GM18511 (cell line): ENCODE measurements around the gene CERS6.
A peak's percentile ranks its signal among the peaks of the same experiment; 100 is the strongest.

ENCODE experiments used
- ATAC-seq: cut with Tn5 transposase; IDR thresholded peaks from one replicate; pipeline ENCODE4 v1.9.1; 2021; ENCODE audit warnings: mild to moderate bottlenecking, moderate library complexity; ENCODE audit not compliant: unreplicated experiment

Gene CERS6

DNA sequence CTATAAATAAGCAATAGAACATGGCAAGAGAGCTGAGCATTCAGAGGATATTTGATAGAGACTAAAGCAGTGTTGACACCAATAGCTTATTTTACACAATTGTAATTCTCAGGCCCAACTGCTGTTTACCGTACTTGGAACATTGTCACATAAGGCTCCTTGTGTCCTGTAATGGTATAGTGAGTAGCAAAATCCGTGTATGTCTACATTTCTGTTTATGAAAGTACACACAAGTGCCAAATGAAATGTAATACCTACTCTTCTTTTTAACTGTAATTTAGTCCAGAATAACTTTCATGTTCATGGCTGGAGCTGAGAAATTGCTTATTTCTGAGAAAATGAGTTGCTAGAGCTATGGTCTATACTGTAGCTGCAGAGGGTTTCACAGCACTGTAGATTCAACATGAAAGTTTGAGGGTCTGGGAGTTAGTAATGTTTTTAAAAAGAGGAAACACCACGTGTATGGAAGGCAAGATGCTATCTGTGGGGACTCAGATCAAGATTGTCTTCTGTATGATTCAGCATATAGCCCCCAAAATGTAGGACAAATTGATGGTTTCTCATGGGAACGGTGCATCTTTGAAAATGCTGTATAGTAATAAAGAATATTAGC lies 236.2 kb downstream of the CERS6 start:
- no peak for ATAC-seq

DNA sequence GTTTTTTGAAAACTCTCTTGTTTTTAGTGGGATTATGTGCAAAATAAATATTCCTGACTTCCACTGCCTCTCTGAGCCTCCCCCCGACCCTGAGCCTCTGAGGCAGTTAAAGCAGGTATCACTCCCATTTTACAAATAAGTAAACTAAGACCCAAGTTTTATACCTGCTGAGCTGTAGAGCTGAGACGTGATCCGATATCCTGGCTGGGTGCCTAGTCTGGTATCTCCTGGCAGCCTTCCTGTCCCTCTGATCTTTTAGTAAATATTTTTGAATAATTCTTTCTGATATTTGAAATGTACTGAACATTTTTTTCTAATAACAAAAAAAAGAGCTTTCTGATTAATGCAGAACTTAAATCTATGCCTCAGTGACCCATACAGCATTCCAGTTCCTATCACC lies 238.1 kb downstream of the CERS6 start:
- no peak for ATAC-seq

GRCh38 chr2:168694866-168695265 lies 238.8 kb downstream of the CERS6 start:
- ATAC-seq = no peak

DNA sequence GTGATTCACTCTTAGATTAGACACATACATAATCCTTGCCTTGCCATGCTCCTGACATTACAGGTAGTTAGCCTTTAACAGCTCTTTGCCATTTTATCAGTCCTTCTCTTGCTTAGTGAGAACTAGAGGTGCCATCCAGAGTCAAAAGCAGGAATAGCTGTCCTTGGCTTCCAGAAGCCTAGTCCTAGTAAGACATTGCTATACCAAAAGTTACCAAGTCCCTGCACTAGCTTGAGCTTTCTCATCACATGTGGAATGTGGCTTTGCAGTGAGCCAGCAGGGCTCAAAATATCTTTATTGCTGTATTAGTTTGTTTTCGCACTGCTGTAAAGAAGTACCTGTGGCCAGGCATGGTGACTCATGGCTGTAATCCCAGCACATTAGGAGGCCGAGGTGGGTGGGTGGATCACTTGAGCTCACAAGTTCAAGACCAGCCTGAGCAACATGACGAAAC lies 241.6 kb downstream of the CERS6 start:
- no peak for ATAC-seq

DNA sequence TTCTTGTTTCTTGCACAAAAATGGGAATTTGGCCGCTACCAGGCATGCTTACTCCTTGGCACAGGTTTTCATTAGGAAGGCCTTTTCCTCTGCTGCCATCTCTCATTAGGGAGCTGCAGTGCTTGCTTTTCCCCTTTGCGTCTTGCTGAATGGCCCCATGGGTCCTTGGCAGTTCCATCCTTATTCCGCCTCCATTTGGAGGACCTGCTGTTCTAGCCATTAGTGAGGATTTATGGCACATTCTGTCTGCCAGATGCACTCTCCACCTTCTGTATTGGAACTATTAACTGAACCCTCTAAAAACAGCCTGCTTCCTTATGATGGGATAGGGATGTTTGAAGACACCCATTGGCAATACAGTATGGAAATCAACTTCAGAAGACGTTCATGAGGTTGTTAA lies 242.9 kb downstream of the CERS6 start:
- ATAC-seq = no peak

DNA sequence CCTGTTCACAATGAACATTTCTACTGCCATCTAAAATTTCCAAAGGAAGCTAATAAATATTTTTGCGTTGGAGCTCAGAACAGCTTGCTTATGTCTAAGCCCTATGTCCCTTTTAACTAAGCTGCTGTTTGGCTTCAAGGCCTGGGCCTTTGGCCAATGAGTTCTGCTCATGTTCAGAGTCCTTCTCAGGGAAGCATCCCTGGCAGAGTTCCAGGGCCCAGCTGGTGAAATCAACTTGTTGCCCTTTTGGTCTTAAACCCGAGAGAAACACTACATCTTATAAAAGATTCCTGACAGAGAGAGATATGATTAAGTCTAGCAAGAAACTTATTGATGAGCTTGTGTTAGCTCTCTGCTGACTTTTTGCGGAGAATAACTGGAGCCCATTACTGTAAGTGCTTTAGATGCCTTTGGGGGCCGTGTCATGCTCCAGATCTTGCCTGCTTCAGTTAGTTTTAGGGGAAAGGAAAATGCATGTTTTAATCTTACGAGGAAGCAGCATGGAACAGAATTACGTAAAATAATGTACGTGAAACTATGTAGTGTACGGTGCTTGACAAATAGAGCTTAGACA lies 243.9 kb downstream of the CERS6 start:
- ATAC-seq = no peak

- no peak for ATAC-seq
These were observed 244.7 kb downstream of the CERS6 start for GRCh38 chr2:168700615-168701245.

- ATAC-seq = no peak
These were observed 246.5 kb downstream of the CERS6 start for GRCh38 chr2:168702579-168702978.

DNA sequence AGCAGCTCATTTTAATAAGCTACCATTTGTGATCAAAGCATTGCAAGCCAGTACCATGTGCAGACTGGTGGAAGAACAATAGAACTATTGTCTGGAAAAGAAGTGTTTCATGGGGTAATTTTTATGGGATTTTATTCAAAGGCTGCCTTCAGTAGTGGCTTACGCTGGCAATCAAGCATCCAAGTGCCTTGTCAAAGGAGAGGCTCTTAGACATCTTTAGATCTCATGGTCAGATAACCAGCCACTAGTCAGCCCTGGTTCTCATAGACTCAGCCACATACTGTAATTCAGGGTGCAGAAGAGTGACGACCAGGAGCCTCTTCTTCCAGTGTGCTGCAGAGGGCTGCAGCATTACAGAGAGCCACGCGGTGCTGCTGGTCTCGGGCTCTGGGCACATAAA lies 247.9 kb downstream of the CERS6 start:
- no peak for ATAC-seq

DNA sequence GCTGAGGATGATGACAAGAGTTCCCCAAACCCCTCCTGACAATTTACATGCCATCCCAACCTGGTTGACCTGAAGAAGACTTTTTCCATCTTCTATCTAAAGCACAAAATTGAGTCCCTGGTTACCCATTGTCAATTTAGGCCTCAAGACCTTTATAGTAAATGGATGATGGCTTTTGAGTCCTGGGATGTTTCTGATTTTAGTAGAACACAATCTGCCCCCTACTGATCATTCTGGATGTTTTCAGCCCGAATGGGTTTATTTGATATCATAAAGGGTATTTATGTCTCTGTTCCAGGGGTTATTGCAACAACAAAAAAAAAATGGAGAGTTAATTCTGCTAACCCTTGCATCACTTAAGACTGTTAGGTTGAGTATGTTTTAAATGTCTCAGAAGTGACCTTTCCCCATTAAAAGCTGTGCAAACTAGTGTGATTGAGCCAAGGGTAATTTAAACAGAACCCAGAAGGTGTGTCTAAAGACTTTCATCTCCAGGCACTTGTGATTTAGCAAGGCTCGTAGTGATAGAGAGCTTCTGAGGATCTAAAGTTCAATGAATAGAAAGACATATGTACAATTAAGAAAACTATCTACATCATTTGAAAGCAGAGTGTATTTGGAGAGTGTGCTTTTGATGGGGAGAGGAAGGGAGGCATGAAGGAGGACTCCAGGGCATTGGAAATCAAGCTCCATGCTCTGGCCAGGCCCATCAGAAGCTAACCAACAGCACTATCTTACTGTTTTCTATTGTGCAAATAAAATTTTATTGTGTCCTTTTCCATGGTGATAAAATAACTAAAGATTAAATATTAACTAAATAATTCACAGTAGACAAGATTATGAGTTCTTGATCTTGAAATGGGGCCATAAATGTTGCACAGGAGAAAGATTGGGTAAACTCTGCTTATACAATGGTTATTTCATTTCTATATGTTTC lies 249.7 kb downstream of the CERS6 start:
- ATAC-seq = no peak

DNA sequence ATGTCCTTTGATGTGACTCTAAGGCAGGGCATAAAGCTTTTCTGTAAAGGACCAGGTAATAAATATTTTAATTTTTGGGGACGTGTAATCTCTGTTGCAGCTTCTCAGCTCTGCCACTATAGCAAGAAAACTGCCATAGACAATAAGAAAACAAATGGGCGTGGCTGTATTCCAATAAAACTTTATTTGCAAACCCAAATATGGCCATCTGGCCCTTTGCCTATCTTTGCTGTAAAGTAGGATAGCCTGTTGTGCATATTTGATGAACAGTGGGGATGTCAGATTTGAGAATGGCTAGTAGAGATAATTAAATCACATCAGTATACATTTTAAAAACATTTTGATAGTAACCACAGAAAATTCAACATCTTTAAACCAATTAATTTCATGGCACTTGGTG lies 250.7 kb downstream of the CERS6 start:
- ATAC-seq = no peak

DNA sequence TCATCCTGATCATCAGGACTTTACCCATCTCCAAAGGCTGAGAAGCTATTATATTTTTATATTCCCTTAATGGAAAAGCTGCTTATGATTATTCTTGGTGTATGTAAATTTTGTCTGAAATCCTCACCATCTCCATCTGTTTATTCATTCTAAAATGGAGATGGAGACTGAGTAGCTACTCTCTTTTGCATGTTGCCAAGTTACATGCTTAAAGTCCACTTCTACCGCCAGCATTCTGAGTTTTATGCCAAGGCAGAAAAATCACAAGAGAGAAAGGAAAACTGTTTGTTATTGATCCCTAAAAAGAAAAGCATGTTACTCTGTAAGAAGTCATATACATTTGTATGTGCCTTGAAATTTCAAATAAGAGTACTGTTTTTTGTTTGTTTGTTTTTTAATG lies 252.0 kb downstream of the CERS6 start:
- ATAC-seq = no peak

DNA sequence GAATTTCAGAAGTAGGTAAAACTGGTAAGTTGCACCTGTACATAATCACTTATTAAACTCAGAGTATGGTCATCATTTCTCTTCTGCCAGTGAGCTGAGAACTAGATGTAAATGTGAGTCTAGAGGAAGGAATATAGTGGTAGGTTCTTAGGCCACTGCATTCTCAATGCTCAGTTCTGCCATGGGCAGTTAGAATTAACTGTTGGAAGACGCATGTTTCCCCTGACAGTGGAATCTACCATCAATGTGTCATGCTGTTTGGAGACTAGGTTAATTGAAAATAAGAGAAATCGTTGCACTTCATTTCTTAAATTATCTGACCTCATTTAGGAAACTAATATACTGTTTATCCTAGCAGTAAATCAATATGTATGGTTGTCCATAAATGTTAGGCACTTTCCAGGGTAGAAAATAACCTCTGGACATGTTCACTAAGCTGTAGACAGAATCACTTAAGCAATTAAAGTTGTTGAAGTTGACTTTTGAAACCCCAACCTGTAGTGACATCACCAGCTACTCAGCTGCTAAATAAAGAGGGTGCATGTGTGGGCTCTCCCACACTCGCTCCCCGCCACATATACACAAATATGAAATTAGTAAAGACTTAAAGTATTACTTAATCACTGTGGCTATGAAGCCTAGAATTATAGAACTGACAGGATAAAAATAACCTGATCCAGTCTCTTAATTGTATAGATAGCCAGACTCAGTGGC lies 254.8 kb downstream of the CERS6 start:
- ATAC-seq = no peak

DNA sequence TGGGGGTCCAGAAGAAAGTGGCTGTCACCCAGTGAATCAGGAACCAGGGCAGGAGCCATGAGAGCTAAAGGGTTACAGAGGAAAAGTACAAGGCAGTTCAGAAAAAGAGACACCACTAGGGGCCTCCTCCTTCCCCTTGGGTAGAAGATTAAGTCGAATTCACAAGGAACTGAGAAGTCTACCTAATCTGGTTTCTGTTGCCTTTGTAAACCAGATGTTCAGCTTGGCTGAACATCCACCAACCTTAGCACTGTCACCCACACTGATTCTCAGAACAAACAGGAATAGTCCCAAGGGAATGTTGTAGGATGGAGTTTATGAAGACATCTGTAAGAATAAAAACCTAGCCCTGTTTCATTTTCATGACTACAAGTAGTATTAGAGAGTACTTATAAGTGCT lies 256.0 kb downstream of the CERS6 start:
- ATAC-seq = peak; percentile 100

GRCh38 chr2:168713325-168713724 lies 257.3 kb downstream of the CERS6 start:
- ATAC-seq = no peak

DNA sequence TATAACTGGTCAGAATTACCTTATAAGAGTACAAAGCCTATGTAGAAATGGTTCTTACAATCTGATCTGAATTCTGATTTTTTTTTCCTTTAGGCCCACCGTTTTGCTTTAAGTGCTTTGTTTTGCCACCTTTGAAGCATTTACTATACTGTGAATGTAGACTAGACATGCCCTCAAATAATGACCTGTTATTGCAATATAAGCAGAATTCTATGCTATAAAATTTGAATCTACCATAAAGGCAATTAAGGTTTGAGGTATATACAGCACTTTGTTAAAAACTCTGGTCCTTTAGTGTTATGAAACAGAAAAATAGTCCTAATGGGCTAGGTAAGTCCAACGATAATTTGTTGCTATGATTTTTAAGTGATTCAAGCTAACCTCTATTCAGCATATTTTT lies 259.8 kb downstream of the CERS6 start:
- no peak for ATAC-seq

DNA sequence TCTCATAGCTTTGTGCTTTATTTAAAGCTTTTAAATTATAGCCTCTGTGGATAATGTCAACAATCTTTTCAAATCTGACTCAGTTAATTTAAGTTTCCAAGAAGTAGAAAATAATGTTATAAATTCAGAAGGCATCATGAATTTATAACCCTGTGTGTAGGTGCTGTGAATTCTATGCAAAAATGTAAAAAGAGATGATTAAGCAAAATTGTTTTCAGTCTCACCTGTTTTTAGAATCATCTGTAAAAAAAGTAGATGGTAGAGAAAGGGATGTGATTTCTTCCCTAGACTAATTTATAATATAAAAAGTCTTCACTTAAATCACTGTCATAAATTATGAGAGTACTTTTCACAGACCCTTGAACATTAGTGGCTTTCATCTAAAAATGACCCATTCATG lies 260.8 kb downstream of the CERS6 start:
- no peak for ATAC-seq

DNA sequence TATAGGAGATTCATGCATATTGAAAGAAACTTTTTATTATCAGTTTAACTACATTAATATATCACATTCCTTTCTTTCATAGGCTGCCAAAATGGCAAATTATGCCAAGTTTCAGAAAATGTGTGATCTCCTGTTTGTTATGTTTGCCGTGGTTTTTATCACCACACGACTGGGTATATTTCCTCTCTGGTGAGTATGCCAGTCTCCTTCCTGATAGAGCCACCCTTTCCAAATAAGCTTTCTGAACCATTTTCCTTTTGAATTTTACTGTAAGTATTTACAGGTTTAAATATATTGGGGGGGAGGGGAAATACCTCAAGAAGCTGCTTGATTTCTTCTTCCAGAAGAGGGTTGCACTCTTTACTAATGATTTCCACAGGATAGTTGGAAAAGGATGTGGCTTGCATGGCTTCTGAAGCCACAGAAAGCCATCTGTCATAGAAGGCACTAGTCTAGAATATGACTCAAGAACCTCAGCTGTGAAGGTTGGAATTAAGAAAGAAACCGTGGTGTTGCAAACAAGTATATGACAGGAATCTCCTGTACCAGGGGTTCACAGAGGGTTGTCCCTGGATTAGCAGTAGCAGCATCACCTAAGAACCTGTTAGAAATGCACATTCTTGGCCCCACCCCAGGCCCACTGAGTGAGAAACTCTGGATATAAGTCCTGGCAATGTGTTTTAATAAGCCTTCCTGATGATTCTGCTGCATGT lies 261.9 kb downstream of the CERS6 start:
- ATAC-seq = no peak

DNA sequence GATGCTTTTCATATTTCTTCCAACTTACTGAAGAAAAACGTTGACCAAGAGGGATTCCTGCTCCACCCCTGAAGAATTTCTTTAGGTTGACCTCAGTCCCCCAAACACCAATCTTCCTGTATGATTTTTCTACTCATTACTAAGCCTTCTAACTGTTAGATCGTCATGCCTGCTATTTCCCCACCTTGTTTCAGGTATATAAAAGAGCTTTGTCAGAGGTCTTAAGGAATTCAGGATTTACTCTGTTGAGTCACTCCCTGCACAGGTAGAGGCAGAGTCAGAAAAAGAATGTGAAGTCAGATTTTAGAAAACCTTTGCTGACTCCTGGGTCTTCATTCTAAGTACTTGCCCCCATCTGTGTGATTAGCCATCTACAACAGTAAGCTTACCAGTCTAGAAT lies 262.6 kb downstream of the CERS6 start:
- no peak for ATAC-seq

DNA sequence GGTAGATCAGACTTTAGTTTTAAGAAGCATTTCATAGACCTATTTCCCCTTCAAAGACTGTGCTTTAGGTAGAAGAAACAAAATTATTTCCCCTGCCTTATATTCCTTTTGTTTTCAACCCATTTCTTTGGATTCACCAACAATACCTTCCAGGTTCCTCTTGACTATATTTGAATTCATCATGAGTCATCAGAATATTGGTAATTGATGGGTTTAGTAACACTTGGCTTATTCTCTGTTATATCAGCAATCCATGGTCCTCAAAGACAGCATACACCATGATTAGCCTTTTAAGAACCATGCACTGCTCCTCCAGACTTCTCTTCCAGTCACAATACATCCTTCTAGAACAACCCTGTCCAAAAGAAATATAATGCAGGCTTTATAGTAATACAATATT lies 263.4 kb downstream of the CERS6 start:
- ATAC-seq = no peak
